ENCODE results near the gene PPP1R11. TPM values are rescaled to one million over a fixed set of nuclear protein-coding genes. Genes with fewer than 3 reads are reported as not detected.

The PPP1R11 gene
- total RNA-seq, 1 experiment from 2014 or later, result 23.8 TPM

- TF ChIP-seq, protein P1, sequence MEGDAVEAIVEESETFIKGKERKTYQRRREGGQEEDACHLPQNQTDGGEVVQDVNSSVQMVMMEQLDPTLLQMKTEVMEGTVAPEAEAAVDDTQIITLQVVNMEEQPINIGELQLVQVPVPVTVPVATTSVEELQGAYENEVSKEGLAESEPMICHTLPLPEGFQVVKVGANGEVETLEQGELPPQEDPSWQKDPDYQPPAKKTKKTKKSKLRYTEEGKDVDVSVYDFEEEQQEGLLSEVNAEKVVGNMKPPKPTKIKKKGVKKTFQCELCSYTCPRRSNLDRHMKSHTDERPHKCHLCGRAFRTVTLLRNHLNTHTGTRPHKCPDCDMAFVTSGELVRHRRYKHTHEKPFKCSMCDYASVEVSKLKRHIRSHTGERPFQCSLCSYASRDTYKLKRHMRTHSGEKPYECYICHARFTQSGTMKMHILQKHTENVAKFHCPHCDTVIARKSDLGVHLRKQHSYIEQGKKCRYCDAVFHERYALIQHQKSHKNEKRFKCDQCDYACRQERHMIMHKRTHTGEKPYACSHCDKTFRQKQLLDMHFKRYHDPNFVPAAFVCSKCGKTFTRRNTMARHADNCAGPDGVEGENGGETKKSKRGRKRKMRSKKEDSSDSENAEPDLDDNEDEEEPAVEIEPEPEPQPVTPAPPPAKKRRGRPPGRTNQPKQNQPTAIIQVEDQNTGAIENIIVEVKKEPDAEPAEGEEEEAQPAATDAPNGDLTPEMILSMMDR (conservative IDR thresholded peaks at IDR 0.05), result no peak
- H3K14ac ChIP-seq (ENCODE audit: insufficient read depth, low read length), result 0 out of 2 replicates have a peak overlapping the region, but pooled peaks have one; percentile 27
- peak overlapping the region; percentile 95 for H3K4me2 ChIP-seq (ENCODE audit: insufficient read depth, insufficient read length, low read length)
- H2AK5ac ChIP-seq (ENCODE audit: insufficient read length, low read length), result no peak overlapping the region
- no peak overlapping the region for H2BK20ac ChIP-seq (ENCODE audit: low read depth, low read length, poor library complexity, severe bottlenecking)
- H4K5ac ChIP-seq (ENCODE audit: insufficient read length, low read depth, low read length), result no peak overlapping the region
- no peak overlapping the region for H3K23ac ChIP-seq (ENCODE audit: insufficient read length, low read depth, low read length)
- H3K23me2 ChIP-seq (ENCODE audit: insufficient read length, low read depth, low read length, poor library complexity, severe bottlenecking), result peaks cover 22% of the 10 kb centered on the region
- H3K18ac ChIP-seq (ENCODE audit: insufficient read length, low read depth, low read length), result peak overlapping the region; percentile 52
- no peak overlapping the region for H4K8ac ChIP-seq (replicated peaks; ENCODE audit: insufficient read length, low read depth, low read length)
- H3K9me3 ChIP-seq (ENCODE audit: control insufficient read depth, low read depth, low read length), result no peaks in the 10 kb centered on the region
- no peak overlapping the region for H3K56ac ChIP-seq (ENCODE audit: insufficient read length, low read depth, low read length)
- H2BK12ac ChIP-seq (ENCODE audit: insufficient read length, low read depth, low read length), result no peak overlapping the region
- no peak overlapping the region for H2BK120ac ChIP-seq (ENCODE audit: low read depth, low read length, poor library complexity, severe bottlenecking)
- Mint-ChIP-seq H3K4me3 (peak overlapping the region; percentile 52 to 83), H3K27ac (no peak overlapping the region), H3K4me1 (peaks cover 37 to 39% of the 10 kb centered on the region in 2 experiments), H3K27me3 (ENCODE audit: low read depth) (peaks cover 96% of the 10 kb centered on the region), H3K36me3 (ENCODE audit: insufficient read depth in 1 of 3, low read depth in 3 of 3) (peaks cover 0 to 2% (median 0%) of the 10 kb centered on the region in 3 experiments; a peak in 1 of 7 replicates), H3K9me3 (peaks cover 0 to 5% of the 10 kb centered on the region in 2 experiments; a peak in 3 of 5 replicates)
- H3K9ac ChIP-seq (ENCODE audit: extremely low read depth, insufficient read length, low read length), result no peak overlapping the region
- H2AFZ ChIP-seq (ENCODE audit: low read length), result no peak overlapping the region
- WGBS (ENCODE audit: extremely low coverage, insufficient read length, low lambda C conversion rate), result no CpG with 5 or more reads among the region's 47 CpGs
- no peak overlapping the region for H3K4ac ChIP-seq (ENCODE audit: low read depth, low read length)
- peaks cover 5% of the 10 kb centered on the region; the same call in 1 of the 2 replicates for H3K4me1 ChIP-seq (ENCODE audit: insufficient read depth, low read length)
- no peaks in the 10 kb centered on the region for H4K20me1 ChIP-seq (ENCODE audit: control insufficient read depth, insufficient read depth, insufficient read length)
- H3K27me3 ChIP-seq (ENCODE audit: insufficient read depth, low read length), result peaks cover 36% of the 10 kb centered on the region; the same call in 1 of the 2 replicates
- peak; percentile 61 for DNase-seq
- H3K79me2 ChIP-seq (ENCODE audit: insufficient read depth, low read length), result no peaks in the 10 kb centered on the region
- H3T11ph ChIP-seq (ENCODE audit: low read length), result no peak overlapping the region
- no peak overlapping the region for H2BK15ac ChIP-seq (ENCODE audit: low read depth, low read length)
- no peak overlapping the region for H4K91ac ChIP-seq (ENCODE audit: insufficient read length, low read depth, low read length)
- H3K27ac ChIP-seq (ENCODE audit: insufficient read length, low read depth, low read length), result no peak overlapping the region
- no peaks in the 10 kb centered on the region for H3K79me1 ChIP-seq (ENCODE audit: insufficient read depth, low read depth, low read length, poor library complexity, severe bottlenecking)
- H2BK5ac ChIP-seq (ENCODE audit: insufficient read length, low read length), result no peak overlapping the region
Measured at GRCh38 chr6:30100585-30101443, 33.8 kb downstream of the PPP1R11 start.
